Suppressor macrophage treated with lipopolysaccharide for 4 hours (primary cell): ENCODE measurements around the gene STK40.

ENCODE experiments used
- DNase-seq: peaks from one replicate; pipeline ENCODE4 v3.0.0-alpha.2; 2020

STK40 gene

DNA sequence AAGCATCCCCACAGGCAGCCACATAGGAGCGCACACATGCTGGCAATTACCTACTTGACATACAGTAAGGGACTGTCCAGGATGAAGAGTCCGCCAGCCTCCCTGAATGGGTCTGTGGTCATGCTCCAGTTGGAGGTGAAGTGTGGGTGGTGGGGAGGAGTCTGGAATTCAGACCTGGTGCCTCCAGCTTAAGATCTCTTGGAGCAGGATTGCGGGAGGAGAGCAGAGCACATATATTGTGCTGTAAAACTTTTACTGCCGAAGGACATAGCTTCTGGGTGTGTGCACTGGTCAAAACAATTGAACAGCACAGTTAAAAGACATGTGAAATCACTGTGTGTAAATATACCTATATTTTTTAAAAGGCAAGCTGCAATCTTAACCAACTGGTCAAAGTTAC lies 17.9 kb downstream of the STK40 start:
- no peak for DNase-seq

DNA sequence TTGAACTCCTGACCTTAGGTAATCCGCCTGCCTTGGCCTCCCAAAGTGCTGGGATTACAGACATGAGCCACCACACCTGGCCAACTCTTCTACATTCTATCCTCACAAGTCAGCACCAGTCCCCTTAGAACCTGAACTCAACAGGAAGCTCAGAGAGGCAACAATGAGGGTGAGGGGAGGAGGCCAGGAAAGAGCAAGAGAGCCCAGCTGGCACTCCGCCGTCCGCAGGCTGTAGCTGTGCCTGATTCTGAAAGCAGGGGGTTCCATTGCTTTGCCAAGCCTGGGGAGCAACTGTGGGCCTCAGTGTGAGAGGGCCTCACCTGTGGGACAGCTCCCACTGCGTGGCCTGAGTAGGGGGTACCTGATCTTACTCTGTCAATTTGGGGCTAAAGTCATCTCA lies 18.7 kb downstream of the STK40 start:
- no peak for DNase-seq

DNA sequence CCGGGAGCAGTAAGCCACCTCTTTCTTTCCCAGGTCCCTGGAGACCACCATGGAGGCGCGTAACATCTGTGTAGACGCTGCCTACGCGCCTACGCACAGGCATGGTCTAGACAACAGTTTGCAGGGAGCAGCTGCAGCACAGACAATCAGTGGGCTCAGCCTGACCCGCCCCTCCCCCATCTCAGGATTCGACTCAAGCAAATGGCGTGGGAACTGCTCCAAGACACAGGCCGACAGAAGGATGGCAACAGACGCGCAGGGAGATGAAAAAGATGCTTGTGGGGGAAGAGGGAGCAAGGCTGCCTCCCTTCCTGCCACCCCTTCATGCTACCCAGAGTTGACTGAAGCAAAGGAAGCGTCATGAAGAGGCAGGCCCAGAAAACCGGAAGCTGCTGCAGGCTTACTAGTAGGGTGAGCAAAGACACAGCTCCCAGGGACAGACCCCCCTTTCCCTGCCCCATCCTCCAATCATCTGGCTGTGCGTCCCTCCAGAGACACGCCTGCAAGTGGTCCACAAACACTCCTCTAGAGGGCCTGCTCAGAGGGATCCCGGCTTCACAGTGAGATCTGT lies 19.5 kb downstream of the STK40 start:
- DNase-seq, result peak; percentile 65

DNA sequence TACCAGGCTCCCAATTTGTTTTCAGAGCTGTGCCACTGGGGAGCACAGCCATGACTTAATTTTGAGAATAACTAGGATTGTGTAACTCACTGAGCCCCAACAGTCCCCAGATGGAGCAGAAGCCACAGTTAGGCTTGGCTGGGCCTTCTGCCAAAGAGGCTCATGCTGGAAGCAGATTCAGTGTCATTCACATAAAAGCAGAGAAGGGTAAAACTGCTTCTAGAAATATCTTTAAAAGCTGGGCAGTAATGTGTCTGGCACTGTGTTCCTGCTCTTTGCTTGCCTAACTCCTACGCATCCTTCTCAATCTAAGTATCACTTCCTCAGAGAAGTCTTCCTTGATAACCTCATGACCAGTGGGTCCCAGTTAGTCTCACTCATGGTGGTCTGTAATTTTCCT lies 20.3 kb downstream of the STK40 start:
- peak; percentile 81 for DNase-seq

DNA sequence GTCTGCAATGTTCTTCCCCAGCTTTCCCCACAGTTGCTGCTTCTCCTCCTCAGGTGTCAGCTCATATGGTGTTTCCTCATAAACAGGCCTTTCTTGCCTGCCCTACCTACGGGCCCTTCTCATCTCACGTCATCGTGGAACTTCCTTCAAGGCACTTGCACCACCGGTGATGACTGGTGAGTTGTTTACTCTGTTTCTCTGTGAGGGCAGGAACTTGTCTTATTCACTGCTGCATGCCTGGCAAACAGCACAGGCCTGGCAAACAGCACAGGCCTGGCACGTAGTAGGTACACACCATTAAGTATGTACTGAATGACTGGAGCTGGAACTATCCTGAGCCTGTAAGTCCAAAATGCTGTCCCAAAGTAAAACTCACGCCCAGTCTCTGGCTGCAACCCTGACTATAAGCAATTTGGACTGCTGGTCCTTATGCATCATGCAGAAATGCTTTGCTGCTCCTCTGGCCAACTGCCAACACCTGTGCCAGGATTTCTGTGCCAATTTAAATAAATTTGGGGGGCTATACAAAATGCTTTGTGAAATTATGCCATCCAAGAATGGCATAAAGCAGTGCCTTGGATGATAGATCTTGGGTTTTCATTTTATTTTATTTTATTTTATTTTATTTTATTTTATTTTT lies 25.7 kb downstream of the STK40 start:
- DNase-seq, result no peak

DNA sequence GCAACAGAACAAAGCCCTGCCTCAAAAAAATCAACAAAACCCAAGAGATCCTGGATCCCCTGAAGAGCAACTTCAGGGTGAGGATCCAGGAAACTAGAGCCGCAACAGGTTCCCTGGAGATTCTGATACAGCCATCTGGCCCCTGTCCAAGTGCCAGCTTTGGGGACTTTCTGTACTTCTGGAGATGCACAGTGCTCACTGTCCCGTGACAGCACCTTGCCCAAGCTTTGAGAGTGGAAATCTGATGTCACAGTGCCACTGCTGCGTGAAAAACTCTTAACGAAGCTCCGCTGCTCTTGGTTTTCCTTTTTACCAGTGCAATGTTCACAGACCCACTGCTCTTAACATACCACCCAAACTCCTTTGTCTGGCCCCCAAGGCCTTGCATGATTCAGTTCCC lies 26.3 kb downstream of the STK40 start:
- no peak for DNase-seq

DNA sequence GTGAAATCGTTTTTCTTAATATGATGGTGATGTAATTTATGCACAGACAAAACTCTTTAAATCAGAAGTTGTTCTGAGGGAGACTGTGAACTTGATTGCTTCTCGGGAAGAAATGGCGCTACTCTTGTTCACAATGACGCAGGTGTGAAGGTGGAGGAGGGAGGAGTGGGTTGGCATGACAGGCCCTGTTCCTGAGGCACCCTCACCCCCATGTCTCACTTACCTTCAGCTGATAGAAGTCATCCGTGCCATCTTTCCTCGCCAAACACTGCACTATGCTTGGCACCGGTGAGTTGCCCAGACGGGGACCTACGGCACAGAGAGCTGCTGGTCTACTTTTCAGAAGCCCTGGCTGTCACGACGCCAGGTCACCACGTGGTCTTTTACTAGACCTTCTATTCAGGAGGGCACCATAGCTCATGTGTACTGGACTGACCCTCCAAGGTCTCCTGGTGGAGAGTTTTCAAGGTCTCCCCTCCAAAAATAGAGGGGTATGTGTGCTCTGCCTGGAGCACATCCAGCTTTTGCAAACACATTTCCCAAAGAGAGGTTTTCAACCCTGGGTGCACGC lies 27.1 kb downstream of the STK40 start:
- DNase-seq, result no peak

DNA sequence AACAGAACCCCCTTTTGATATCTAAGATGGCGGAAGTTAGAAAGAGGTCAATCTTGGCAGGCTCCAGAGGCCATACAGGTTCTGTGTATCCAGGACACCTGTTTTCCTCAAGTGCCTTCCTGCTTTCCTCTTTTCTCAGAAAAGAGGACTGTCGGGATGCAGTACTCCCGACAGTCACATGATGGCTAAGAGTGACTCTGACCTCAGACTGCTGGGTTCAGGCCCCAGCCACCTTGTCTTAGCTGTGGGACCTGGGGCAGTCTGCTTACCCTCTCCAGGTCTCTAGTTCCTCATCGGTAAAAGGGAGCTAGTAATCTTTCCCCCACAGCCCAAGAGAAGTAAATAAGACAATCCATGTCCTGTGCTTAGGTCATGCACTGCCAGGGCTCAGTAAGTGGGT lies 29.9 kb downstream of the STK40 start:
- DNase-seq, result no peak

DNA sequence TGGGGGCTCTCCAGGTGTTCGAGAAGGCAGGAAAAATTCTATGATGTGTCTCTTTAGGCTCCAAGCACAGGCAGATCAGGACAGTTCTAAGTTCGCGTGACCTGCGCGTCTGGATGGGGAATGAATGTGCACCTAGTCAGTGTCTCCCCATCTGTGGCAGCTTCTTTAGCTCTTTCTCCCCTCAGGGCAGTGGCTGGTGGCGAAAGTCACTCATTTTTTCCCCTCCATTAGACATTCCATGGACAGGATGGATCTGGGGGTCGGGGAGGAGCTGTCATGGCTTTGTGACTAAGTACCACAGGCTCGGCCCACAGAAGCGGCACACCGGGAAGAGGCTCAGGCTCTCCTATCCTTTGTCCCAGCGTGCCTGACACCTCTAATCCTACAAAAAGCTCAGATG lies 31.2 kb downstream of the STK40 start:
- no peak for DNase-seq

DNA sequence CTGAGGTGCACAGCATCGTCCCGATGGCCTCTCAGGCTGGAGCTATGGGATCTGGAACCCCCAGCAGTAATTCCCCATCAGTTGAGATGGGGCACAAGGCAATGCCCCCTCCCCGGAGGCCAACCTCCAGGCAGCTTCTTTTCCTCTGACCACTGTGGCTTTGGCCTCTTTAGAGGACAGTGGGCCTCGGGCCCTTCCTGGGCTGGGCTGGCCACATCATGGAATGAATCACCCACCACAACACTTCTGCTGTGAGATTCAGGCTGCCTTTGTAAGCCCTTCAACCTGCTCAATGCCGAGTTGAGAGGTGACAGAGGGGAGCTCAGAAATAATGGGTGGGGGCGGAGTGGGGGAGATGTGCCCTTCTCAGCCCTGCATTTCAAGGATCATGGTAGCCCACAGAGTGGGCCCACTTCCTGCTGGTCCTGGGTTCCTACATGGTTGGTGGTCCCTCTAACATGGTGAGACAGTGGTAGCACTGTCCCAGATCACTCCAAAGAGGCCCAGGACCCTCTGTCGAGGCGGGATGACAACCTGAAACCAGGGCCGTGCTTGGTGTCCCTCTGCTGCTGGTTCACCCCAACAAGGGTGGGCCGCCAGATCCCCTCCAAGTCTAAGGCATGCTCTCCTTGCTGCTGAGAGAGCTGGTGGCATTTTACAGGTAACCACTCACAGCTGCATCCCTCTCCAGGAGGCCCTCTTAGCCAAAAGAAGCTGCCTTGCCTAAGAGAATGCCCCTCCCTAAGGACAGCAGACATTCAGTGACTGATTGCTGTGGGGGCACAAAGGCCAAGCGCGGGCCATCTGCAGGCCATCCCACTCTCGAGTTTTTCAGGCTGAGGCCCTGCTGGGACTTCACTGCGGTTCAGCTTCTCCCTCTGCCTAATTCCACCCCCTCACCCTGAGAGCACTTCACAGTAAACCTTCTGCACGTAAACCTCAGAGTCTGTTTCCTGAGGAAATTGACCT lies 32.5 kb downstream of the STK40 start:
- no peak for DNase-seq

DNA sequence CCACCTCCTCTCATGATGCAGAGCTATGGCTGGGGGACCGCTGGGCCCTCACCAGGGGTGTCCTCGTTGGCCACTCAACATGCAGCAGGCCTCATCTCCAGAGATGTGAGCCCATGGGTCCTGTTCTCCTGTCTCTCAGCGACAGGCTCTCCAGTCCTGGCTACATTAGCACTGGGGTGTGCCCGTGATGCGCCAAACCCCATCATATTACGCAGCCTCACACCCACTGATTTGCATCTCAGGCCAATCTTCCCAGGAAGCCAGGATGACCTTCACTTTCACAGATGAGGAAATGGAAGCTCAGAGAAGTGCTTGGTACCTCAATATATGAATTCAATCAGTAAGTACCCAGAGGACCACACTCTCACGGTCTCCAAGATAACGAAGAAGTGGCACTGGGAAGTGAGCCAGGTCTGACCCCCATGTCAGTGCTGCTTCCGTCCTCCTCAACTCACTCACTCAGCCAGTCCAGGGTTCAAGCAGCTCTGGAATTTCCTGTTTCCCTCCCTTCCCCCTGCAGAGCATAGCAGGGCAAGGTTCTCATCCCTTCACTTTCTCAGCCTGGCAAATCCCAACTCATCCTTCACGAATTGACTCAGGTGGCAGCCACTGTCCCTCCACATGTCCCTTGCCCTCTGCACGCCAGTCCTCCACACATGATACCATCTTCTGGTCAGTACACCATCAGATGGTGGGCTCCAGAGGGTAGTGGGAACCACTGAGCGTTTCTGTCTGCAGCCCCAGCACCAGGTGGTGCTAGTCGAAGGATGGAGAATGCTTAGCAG lies 33.4 kb downstream of the STK40 start:
- no peak for DNase-seq

DNA sequence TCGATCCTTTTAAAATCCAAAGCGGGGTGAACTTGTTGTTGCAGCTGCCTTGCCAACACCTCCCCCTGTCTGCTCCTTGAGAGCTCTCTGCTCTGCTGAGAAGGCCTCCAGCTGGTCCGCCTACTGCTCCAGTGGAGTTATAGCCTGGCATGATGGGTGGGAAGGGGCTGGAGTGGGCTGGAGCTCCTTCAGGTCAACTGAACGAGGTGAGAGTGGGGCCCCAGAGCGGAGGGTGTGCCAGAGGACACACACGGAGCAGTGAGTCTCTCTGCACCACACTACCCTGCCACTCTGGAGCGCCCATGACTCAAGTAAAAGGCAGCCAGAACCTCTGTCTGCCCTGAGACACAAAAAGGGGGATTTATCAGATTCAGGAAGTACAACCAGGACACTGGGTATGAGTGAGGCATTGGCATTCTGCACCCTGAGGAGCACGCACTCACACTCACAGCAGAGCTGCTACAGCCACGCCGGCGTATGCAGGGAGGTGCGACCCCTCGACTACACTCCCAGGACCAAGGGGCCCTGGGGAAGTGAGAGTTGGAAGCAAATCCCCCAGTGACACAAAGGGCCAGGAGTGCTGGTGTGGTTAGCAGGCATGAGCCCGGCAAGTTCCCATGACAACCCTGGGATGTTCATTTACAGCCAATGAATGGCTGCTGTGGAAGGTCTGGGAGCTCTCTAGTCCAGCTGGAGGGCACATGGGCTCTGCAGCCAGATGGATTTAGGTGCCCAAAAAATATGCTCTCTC lies 34.3 kb downstream of the STK40 start:
- DNase-seq, result peak; percentile 59

DNA sequence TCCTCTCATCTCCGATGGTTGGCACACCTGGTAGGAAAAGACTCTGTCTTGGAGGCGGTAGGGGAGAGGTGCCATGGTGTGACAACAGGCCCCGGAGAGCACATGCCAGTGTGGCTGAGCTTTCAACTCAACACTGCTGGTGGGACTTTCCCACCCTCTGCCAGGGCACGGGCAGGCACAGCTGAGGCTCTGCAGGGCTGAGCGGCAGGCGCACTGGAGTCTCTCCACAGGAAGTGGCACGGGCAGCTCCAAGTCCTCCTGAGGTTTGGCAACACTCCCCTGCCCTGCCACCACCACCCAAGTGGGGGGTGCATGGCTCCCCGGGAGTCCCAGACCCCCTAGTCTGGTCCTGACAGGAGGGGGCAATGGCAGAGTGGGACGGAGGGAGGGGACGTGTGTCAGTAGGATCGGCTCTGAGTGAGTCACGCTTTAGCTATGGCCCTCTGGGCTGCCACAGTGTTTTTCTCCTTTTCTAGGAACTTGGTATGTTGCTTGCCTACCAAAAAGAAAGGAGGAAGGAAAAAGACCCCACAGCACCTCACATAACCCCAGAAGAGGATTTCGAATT lies 35.0 kb downstream of the STK40 start:
- peak; percentile 48 for DNase-seq

DNA sequence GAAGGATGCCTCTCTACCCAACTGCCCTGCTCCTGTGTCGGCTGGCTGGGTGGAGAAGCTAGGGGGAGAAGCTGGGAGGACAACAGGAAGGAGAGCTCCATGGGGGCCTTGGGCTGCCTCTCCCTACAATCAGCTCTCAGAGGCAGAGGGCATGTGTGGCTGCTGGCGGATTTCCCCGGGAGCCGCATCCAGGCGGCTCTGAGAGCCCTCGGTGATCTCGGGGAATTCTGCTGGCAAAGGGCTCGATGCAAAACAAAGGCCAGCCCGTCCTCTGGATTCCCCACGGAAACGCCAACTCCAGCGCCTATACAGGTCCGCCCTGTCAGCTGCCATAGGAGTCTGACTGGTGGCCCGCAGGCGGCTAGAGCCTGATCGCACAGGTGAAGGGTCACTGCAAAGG lies 35.9 kb downstream of the STK40 start:
- no peak for DNase-seq

DNA sequence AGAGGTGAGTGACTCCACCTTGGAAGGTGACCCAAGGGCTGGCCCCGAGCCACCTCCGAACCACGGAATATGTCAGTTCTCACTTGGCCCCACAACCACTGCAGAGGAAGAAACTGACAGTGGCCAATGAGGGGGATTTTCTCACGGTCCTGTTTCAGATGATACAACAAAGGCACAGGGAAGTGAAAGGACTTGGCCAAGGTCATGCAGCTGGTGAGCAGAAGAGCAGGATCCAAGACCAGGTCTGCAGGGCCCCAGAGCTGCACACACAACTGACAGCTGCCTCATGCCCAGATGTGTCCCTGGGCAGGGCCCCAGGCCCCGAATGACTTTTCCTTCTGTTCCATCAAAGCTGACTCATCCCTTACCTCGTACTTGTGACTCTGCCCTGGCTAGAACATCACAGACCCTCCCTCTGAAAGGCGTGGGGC lies 36.5 kb downstream of the STK40 start:
- DNase-seq, result peak; percentile 59

DNA sequence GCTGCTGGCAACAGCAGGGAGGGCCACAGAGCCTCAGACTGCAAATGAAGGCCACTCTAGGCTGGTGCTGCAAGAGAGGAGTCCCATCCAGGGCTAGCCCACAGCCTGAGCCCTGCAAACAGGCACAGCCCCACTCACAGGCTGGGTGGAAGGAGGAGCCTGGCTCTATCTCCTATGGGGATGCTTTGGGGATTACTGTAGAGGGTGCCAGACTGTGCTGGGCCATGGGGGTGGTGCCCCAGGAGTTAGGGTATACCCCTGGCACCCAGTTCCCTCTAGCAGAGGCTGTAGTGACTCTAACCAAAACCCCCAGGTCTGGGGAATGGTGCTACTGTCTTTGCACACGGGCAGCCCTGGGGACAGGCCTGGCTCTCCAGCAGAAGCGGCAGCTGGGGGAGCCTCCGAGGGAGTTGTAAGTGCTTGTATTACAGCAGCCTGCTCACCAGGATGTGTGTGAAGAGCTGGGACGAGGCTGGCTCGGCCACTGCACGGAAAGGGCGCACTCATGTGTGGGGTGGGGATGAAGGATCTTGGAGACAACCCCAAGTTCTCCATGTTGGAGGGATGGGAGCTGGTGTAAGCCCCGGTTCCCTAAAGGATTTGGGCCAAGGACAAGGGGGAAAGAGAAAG lies 38.9 kb downstream of the STK40 start:
- no peak for DNase-seq

DNA sequence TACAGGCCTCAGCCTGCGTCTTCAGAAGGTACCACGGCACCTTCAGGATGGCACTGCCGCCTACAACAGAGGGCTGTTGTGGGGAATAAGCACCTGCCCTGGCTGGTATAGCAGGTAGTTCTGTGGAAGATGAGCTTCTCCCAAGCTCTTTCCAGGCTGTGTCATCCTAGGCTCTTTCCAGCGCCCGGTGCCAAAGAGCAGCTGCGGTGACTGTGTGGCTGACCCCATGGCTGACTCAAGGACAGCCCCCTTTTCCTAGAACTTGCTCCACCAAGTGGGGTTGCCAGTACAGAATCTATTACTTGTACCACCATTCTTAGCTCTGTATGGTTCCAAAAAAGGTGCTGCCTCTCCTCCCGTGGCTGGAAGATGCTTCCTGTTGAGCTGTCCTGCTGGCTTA lies 40.4 kb downstream of the STK40 start:
- DNase-seq, result no peak

DNA sequence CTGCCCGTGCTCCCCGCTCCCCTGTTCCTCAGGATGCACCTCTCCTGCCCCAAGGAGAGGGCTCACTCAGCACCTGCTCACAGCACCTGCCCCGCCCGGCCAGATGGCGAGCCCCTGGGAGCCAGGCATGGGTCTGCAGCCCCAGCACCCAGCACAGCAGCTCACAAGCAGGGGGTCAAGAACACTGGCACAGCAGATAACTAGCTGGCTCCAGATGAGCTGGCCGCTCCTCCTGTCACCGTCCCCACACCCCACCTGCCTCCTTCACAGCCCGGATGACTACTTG lies 41.4 kb downstream of the STK40 start:
- no peak for DNase-seq

DNA sequence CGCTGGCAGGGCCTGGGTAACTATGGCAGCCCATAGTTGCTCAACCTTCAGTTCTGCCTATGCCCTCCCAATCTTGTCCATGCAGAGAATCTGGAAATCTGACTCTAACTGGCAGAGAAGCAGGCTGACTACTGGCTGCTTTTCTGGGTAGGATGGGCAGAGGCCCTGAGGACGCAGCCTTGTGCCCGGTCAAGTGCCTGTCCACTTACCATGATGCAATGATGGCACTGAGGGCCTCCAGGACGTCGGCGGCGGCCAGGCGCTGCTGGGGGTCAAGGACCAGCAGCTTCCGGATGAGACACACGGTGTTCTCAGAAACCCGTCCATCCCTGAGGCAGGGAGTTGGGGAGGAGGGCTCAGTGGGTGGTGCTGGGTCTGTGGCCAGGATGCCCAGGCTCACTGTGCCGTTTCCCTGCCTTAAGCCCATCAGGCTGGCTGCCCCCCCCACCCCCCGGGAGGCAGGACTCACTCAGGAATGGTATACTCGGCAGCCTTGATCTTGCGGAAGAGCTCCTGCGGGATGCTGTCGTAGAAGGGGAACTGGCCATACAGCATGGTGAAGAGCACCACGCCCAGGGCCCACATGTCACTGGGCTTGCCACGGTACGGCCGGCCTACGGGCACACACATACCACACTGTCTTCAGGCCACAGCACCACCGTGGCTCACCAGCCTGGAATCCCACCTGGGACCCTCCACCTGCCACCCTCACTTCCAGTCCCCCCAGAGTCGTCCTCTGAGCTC lies 41.9 kb downstream of the STK40 start:
- DNase-seq, result no peak

DNA sequence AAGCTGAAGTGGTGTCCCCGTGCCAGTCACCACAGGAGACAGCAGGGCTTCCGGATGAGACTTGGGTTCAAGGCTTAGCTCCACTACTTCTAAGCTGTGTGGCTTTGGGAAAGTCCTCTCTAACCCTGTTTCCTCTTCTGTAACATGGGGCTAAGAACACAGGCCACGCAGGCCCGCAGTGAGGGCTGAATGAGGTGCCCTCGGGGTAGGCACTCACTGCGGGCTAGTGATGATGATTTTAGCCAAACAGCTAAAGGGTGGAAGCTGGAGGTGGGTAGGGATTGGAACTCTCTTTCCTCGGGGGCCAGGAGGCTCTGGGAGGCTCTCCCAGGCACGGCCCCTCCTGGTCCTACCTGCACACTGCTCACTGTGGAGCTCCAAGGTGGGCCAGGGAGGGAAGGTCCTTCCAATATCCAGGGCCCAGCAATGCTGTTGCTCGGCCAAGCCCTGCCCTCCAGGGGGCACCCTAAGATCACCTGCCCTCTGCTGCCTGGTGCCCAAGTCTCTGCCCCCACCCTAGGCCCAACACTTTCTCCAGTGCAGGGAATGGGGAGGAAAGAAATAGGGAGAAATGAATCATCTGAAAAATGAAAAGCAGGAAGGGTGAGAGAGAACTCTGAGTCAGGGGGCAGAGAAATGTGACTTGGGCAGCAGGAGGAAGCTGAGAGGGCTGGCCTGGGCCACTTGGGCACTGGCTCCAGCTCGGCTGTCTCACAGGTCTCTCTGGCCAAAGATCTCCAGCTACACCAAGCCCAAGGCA lies 43.1 kb downstream of the STK40 start:
- peak; percentile 71 for DNase-seq
